Epidermal melanocyte (primary cell): ENCODE data around the gene DAND5.
"Not testable (repeated sequence)": the region's sequence is repeated elsewhere in the genome, so short reads cannot be mapped to it uniquely, and the experiment has no call there.

Source experiments
- DNase-seq: peaks from one replicate; pipeline ENCODE4 v3.0.0; 2011; ENCODE audit warnings: low spot score; ENCODE audit not compliant: insufficient read length

DAND5 gene

GRCh38 chr19:12965017-12965811, 4.2 kb upstream of the DAND5 start:
- peak; percentile 77 for DNase-seq

DNA sequence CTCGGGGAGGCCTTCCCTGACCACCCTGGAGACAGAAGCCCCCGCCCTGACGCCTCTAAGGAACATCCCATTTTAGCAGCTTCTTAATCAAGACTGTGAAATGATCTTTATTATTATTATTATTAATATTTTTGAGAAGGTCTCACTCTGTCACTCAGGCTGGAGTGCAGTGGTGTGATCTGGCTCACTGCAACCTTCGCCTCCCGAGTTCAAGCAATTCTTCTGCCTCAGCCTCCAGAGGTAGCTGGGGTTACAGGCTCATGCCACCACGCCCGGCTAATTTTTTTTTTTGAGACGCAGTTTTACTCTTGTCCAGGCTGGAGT, 3.6 kb upstream of the DAND5 start:
- DNase-seq, result no peak

DNA sequence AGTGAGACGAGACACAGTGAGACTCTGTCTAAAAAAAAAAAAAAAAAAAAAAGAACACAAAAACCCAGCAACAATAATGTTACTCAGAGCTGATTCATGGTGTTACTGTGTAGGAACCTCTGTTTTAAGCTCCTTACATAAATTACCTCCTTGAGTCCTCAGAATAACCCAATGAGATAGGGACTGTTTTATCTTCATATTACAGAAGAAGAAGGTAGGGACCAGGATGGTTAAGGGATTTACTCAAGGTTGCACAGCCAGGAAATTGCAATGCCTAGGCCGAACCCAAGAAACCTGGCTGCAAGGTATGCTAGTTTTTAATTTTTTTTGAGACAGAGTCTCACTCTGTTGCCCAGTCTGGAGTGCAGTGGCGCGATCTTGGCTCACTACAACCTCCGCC, 1.5 kb upstream of the DAND5 start:
- no peak for DNase-seq

GRCh38 chr19:12970070-12970820, 869 bp downstream of the DAND5 start:
- DNase-seq, result no peak

DNA sequence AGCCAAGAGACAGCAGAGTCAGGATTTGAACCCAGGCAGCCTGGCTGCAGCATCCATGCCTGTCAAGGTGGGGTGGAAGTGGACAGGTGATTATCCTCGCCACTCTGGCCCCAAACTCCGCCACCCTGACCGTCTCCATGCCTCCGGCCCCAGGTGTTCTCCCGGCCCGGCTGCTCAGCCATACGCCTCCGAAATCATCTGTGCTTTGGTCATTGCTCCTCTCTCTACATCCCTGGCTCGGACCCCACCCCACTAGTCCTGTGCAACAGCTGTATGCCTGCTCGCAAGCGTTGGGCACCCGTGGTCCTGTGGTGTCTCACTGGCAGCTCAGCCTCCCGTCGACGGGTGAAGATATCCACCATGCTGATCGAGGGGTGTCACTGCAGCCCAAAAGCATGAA, 3.9 kb downstream of the DAND5 start:
- no peak for DNase-seq

DNA sequence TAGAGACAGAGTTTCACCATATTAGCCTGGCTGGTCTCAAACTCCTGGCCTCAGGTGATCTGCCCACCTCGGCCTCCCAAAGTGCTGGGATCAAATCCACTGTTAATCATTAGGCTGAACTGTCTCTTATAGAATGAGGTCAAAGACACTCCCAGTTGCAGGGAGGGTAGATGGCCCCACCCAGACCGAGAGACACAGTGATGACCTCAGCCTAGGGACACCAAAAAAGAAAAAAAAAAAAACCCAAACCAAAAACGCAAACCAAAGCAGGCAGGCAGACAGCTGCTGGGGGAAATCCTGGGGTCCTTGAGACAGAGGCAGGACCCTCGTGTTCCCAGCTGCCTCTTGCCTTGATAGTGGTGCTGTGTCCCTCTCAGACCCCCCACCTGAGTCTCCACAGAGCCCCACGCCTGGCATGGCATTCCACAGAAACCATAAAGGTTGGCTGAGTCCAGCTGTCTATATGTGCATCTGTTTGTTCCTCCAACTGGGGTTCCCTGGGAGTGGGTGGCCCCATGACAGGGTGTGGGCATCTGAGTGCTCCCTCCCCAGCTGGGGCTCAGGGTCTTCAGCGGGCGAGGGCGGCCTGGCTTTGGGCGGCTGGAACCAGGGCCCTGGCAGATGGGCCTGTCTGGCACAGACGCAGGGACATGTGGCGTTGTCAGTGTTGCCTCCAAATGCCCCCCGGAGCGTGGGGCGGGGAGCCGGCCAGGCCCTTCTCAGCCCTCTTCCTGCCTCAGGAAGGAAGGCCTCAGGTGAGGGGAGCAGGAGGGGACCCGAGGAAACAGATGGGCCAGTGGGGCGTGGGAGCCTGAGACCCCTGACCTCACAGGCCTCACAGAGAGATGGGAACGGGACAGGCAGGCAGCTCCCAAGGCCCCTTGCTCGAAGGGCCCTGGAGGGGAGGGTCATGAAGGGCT, 5.2 kb downstream of the DAND5 start:
- no peak for DNase-seq

GRCh38 chr19:12975221-12975741, 5.9 kb downstream of the DAND5 start:
- no peak for DNase-seq

- not testable (repeated sequence) for DNase-seq
Observed at GRCh38 chr19:12976109-12976508, 6.7 kb downstream of the DAND5 start.

DNA sequence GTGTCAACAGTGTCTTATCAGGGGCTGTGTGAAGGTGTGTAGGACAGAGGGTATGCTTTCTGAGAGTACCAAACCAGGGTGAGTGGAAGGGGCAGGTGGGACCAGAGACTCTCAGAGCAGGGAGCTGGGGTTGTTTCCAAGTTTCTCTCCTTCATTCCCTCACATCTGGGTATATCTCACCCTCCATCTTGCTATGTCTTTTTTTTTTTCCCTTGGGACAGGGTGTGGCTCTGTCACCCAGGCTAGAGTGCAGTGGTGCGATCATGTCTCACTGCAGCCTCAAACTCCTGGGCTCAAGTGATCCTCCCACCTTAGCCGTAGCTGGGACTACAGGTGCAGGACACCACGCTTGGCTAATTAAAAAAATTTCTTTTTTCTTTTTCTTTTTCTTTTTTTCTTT, 10.6 kb downstream of the DAND5 start:
- no peak for DNase-seq

- no peak for DNase-seq
Observed at GRCh38 chr19:12982648-12983047, 13.3 kb downstream of the DAND5 start.

DNA sequence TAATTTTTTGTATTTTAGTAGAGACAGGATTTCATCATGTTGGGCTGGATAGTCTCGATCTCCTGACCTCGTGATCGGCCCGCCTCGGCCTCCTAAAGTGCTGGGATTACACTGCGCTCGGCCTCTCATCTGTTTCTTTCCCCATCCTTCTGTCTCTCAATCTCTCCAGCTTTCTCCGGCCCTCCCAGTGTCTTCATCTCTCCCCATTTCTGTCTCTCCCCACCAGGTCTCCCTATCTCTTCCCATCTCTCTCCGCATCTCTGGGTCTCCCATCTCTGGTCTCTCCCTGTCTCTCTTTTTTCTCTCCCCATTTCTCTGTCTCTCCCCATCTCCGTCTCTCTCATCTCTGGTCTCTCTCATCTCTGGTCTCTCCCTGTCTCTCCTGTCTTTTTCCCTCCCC, 13.7 kb downstream of the DAND5 start:
- DNase-seq, result no peak

DNA sequence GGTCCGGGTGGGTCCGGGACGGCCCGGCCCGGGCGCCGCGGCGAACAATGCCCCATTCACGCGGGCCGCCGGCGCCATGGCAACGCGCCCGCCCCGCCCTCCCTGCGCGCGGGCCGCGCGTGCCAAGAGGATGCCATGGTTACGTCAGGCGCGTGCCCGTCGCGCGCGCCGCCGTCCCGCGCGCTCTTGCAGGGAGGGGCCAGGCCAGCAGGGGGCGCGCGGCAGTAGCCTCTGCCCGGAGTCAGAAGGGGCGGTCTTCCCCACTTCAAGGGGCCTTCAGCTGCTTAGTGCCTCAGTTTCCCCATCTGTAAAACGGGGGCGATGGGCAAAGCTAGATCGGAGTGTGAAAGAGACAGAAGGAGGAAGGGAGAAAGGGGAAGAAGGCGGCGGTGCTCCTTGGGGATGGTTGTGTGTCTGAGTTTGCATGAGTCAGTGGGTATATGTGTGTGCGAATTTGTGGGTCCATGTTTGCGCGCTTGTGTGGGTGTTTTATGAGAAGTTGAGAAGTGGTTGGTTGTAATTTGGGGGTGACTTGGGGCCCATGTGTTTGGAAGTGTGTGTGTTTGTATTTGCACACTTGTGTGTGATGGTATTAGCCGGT, 14.3 kb downstream of the DAND5 start:
- DNase-seq, result peak; percentile 83

DNA sequence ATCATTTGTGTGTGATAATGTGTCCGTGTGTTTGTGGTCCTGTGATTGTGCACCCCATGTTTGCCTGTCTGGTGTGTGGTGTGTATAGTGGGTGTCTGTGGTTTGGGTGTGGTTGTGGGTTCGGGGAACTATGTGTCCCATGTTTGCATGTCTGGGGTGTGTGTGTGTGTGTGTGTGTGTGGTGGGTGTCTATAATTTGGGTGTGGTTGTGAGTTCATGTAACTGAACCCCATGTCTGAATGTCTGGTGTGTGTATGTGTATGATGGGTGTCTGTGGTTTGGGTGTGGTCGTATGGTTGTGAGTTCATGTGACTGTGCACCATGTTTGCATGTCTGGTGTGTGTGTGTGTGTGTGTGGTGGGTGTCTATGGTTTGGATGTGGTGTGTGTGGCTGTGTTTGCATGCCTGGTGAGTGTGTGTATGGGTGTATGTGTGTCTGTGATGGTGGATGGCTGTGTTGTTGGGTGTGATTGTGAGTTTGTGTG, 14.8 kb downstream of the DAND5 start:
- DNase-seq, result no peak

DNA sequence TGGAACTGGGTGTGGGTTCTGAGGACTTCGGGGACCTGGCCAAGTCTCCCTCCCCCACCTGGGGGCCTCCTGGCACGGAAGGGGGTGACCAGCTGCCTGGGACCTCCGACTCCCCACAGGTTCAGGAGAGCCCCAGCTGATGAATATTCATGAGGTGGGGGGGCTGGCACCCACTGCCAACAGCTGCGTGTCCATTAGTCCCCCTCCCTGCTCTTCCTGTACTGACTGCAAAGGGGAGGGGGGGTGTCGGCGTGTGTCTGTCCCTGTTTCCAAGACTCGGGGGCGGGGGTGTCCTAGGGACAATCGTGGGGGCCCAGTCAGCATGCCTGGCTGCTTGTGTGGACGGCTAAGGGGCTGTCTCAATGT, 15.3 kb downstream of the DAND5 start:
- DNase-seq, result no peak

DNA sequence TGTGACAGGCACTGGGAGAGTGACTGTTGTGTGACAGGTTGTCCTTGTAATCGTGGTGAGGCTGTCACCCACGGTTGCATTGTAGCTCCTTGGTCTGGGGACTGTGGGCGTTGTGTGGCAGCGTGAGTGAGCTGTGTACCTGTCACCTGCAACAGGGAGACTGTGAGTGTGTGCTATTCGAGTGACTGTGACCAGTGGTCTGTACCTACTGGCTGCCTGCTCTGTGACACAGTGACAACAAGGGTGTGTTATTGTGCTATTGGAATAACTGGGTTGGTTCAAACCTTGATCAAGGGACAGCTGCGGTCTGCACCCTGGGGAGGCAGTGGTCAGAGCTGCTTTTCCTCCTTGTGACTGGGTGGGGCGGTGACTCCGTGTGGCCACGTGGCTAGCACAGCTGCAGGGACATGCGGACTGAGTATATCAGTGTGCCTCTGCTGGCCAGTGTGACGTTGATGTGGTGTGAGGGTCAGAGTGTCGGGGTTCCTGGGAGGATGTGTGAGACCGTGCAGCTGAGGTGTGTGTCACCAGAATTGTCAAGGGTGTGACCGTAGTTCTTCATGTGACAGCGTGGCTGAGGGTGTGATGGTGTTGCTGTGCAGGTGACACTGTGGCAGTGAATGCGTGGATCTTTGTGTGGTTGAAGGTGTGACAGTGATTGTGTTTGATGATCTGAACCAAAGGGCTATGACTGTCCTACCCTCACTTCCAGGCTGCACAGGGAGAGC, 15.8 kb downstream of the DAND5 start:
- no peak for DNase-seq

DNA sequence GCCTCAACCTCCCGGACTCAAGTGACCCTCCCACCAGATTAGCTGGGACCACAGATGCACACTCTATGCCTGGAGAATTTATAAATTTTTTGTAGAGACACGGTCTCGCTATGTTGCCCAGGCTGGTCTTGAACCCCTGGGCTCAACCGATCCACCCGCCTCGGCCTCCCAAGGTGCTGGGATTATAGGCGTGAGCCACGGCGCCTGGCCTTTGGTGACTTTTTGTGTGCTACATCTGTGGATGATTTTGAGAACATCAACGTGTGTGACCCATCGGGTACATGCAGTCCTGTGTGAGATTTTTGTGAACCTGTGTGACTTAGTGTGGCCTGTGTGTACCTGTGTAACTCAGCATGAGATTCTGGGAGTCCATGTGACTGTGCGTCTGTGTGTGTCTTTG, 17.4 kb downstream of the DAND5 start:
- no peak for DNase-seq

GRCh38 chr19:12987190-12987589, 17.8 kb downstream of the DAND5 start:
- DNase-seq, result no peak

DNA sequence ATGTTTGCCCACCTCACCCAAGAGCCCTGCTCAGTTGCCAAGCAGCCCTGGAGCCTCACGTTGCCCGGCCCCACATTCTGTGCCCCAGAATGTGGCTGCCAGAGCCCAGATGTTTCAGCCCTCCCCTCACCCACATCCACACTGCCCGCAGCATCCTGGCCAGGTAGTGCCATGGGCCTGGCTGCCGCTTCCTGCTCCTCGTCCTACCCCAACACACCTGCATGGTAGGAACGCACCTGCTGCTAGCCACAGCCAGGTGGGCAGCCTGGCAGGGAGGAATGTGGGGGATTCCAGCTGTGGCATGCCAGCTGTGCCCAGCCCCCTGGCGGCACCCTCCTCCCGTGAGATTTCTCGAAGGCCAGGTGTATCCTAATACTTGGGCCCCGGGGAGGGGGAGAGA, 18.4 kb downstream of the DAND5 start:
- DNase-seq, result no peak

- DNase-seq, result no peak
Observed at GRCh38 chr19:12990431-12990830, 21.1 kb downstream of the DAND5 start.

DNA sequence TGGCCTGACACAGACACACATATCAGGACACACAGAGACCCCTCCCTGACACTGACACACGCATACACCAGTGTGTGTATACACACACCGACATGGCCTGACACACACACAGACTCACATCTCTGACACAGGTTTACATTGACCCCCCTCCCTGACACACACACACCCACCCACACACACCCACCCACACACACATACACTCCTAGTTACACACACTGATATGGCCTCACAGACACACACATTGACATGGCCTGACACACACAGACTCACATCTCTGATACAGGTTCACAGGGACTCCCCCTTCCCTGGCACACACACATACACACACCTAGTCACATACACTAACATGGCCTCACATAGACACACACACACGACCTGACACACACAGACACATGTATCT, 21.5 kb downstream of the DAND5 start:
- no peak for DNase-seq

DNA sequence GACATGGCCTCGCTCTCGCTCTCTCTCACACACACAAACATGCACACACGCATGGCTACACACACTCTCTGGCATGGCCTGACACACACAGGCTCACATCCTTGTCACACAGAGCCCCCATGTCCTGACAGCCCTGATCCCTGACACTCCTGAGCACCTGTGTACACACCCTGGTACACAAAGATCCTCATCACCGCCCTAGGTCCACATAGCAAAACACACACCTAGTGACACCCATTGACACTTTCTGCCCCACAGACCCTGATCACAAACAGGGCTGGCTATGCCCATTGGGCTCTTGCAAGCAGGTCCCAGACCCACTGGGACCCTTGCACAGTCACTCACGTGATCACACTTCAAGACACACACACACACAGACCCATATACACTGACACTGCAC, 21.9 kb downstream of the DAND5 start:
- DNase-seq, result no peak
